GDM1 (cell line): Measurements from ENCODE around the gene ATE1.
"Not testable (repeated sequence)": the region's sequence is repeated elsewhere in the genome, so short reads cannot be mapped to it uniquely, and the experiment has no call there.

Experiments used
- DNase-seq: peaks from one replicate; lab custom pipeline; 2025; lab: John Stamatoyannopoulos, UW

The ATE1 gene

DNA sequence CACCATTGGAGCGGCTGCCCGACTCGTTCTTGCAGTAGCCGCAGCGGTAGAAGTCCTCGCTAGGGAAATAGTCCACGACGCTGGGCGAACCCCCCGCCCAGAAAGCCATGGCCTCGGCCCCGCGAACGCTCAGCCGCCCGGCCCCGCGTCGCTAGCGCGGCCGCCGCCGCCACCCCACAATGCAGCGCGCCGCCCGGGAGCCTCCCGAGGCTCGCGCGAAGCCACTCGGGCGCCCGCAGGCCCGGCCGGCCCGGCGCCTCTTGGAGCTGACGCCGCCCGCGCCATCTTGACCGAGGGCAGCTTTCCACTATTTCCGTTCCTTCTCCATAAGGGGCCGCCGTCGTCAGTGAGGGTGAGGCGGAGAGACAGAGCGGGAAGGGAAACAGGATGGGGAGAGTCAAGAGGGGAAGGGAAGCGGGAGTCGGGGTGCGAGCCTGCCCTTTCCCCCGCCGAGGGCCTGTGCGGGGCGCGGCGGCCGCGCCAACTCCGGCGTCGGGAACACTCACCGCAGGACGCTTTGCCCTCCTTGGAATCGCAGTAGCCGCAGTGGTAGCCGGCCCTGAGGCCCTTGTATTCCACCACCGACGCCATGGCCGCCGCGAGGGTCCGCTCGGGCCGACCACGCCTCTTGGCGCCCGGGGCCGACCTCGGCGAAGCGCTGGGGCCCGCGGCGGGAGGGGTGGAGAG is at the start of gene ATE1:
Gene ATE1, minus strand, starts transcription at position 191 of the 687 bp plus-strand sequence. Its CDS starts 82 bp downstream, at position 109.
- DNase-seq = peak; percentile 87

DNA sequence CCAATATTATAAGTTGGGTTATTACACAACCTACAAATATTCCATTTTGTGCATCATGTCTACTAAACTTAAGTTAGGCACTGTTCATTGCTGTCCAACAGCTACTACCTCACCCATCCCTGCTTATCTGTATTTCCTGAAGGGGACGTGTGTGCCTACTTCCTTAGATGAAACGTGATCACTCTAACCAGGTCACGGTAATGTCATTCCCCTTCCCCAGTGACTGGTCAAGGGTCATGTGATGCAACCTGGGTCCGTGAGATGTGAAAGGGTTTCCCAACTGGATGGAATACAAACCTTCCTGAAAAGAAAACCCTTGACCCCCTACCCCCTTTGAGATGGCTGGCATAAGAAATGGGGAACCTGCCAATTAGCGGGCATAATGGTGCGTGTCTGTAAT is 48.8 kb upstream of the ATE1 start:
- DNase-seq = no peak

DNA sequence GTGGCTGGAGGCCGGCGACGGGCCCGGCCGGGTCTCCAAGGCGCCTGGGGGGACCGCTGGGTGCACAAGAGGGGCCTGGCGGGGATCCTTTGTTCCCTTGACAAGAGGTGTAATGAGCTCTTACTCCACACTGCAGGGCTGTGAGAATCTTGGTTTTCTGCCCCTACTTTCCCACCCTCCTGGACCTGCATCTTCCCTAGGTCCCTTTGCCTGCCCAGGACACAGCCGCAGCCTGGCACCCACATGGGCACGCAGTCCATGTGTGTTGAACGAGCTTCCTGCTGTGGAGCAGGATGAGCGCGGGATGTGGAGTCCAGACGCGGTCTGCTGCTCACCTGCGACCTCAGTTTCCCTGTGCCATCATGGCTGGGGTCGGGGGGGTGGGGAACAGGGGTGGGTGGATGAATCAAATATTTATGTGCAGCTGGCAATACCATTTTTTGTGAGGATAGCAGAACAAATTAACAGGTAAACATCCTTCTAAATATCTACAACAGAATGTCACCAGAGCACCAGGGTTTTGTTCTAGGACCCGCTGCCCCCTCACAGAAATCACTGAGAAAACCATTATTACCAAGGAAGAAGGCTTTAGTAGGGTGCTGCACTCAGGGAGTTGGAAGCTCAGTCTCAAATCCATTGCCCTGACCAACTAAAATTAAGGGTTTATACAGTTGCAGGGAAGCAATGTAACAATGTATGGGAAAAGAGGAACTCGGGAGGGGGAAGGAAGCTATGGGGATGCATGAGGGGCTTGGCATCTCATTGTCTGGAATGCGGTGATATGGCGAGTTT is 47.7 kb upstream of the ATE1 start:
- DNase-seq = no peak

DNA sequence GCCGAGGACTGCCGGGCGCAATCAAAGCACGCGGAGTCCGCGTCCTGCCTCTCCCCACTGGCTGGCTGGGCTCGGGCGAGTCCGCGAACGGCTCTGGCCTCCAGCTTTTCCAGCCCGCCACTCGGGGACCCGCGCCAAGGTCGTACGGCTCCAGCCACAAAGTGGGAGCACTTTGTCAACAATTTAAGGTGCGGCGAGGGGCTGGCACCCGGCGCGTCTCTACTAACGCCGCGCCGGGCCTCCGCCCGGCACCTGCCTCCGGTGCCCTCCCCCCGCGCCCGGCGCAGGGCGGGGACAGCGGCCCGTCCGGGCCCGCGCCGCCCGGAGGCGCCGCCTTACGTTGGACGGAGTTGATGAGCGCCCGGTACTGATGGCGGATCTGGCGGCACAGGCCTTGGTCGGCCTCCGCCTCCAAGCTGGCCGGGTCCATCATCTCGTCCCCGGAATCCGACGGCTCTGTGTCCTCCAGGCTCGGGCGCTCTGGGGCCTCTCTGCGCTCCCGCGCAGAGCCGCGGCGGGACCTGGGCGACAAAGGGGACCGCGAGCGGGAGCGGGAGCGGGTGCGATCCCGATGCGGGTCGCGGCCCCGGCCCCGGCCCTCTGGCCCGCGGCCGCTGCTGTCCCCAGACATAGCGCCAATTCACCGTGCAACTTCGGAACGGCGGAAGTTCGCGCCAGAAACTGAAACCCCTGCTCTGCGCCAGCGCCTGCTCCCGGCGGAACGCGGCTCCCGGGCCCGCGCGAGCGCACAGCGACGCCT is 46.9 kb upstream of the ATE1 start, which contains the start of gene NSMCE4A:
Gene NSMCE4A, minus strand, starts transcription at position 683 of the 760 bp plus-strand sequence. Its CDS starts 52 bp downstream, at position 631.
- peak; percentile 73 for DNase-seq

DNA sequence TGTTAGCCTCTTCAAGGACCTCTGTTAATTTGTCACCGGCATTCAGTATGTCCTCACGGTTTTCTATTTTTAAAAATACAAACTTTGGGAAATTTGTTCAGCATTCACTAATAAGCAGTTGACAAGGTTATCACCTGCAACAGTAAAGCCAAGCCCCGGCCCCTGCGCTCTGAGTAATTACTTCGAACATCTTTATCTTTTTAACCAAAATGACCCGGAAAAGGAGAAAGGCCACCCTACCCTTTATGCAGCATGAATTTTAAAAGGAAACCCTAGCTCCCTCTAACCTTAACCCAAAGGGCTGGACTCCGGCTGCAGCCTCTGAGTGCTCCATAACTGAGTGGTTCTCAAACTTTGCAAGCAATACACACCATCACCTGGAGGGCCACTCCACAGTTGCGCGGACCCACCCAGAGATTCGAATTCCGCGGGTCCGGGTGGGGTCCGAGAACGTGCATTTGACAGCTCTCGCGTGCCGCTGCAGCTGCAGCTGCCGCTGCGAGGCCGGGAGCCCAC is 46.2 kb upstream of the ATE1 start:
- DNase-seq = no peak

DNA sequence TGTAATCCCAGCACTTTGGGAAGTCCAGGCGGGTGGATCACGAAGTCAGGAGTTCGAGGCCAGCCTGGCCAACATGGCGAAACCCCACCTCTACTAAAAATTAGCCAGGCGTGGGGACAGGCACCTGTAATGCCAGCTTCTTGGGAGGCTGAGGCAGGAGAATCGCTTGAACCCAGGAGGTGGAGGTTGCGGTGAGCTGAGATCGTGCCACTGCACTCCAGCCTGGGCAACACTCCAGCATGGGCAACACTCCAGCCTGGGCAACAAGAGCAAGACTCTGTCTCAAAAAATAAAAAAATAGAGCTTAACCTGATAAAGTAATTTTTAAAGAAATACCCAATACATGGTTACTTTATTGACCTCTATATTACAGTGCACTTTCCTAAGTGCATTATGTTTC is 41.3 kb upstream of the ATE1 start:
- not testable (repeated sequence) for DNase-seq

DNA sequence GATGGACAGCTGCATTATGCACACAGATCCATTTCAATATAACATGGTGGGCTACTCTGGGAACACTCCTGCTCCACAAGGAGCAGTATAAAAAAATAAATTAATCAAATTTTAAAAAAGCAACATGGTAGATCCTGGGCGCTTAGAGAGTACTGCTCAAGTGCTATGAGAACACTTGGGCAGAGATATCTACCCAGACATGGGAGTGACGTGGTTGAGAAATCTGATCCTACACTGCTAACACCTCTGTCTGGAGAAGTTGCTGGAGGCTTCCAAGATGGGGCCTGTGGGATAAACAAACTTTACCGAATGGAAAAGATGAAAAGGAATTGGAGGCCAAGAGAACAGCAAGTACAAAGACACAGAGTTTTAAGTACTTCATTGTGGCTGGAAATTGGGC is 38.2 kb upstream of the ATE1 start:
- no peak for DNase-seq

DNA sequence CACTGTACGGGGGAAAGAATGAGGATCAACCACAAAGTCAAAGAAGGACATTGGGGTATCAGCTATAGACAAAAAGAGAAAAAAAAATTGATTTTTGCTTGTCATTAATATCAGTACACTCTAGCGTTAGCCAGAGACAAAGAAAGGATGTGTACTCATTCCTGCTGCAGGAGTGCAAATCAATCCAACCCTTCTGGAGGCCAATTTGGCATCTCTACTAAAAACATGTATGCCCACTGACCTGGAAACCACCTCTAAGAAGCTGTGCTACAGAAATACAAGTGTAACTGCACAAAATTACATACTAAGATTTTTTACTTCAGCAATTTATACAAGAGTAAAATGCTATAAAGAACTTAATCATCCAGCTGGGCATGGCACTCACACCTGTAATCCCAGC is 33.6 kb upstream of the ATE1 start:
- DNase-seq = no peak

DNA sequence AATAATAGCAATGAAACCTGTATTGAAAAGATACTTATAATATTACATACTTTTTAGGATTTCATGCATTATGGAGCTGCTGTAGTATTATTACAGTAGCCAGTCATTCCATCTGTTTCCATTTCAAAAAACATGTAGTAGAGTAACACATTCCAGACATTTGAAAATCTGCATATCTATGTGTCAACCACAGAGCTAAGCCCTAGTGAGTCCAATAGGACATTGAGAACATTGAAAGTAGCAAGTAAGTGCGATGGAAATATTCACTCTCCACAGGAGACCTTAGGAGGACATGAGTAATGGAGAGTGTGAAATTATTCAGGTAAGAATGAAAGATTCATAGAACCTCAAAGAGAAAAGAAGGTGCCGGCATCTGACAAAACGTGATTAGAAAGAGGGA is 31.8 kb upstream of the ATE1 start:
- DNase-seq = no peak

DNA sequence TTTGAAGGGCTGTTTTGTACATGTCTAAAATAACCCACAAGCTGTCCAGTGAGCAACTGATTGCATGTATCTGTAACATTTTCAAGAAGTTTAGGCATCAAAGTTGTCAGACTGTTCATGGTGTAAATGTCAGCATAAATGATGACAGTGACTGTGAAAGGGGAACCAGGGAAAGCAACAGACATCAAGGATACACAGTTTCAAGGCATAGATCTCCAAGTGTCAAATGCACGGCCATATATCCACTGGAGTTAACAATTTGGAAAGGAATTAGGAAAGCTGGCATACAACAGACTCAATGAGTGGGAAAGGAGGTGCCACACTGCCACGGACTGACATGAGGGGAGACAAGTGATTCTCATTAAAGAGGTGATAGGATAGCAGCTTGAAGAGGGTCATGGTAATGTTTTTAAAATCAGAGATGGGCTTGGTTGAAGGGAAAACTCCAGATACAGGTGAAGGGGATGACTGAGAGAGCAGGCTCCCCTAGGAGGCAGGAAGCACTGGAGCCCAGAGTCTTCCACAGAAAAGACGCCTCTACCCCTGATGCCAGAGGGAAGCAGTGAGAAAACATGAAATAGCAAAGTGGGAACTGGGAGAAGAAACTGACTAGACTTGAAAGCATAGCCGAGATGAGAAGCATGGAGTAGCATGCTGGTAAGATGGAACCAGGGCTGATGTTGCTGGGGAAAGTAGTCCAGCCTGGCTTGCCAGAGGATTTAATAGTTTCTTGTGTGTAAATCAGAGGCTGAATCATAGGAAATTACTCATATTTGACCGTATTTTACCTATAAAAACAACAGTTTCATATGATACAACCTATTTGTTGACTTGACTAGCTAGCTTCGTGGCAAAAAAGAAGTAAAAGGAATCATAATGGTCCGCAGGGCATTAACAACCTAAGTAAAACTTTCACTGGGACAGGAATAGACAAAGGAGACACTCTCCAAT is 28.6 kb upstream of the ATE1 start:
- DNase-seq = no peak

DNA sequence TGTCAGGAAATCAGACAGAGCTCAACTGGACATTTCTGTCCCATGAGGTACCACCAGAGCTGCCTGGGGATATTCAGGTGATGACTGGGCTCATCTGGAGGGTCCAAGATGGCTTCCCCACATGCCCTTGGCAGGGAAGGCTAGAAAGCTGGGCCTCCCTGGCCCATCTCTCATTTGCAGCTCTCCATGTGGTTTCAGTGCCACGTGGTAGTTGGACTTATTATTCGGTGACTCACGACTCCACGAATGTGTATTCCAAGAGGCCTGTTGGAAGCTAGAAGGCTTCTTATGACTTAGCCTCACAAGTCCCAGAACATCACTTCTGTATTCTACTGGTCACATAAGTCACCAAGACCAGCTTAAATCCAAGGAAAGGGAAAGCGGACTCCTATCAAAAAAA is 24.4 kb upstream of the ATE1 start:
- DNase-seq = no peak

DNA sequence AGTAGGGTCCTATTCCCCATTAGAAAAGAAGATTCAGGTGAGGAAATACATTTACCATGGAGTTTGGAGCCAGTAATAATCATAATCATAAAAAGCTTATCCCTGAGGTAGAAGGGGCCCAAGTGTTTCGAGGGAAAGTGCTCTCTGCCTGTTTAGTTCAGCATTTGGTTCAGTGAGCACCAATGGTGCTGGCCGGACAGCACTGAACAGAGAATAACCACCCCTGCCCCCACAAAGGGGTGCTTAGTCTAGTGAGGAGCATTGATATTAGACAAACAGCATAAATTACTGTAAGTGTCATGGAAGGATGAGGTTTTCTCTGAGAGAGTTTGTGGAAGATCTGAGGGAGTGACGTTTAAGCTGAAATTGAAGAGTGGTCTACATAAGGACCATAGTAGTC is 21.6 kb upstream of the ATE1 start:
- no peak for DNase-seq

DNA sequence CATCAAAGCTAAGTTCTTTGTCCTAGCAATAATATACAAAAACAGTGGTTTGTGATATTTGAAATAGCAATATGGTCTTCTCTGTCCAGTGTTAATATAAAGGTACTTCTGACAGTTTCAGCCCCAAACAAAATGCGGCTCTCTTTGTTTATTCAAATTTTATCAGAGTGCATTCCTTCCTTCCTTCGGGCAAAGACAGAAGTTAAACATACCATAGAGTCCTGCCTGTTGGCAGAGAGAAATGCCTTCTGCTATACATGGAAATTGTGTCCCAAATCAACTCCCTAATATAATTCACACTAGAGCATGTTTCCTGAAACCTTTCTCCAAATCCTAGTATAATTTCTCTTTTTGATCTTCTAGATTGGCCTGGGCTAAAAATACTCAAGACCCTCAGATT is 21.2 kb upstream of the ATE1 start:
- DNase-seq = no peak

DNA sequence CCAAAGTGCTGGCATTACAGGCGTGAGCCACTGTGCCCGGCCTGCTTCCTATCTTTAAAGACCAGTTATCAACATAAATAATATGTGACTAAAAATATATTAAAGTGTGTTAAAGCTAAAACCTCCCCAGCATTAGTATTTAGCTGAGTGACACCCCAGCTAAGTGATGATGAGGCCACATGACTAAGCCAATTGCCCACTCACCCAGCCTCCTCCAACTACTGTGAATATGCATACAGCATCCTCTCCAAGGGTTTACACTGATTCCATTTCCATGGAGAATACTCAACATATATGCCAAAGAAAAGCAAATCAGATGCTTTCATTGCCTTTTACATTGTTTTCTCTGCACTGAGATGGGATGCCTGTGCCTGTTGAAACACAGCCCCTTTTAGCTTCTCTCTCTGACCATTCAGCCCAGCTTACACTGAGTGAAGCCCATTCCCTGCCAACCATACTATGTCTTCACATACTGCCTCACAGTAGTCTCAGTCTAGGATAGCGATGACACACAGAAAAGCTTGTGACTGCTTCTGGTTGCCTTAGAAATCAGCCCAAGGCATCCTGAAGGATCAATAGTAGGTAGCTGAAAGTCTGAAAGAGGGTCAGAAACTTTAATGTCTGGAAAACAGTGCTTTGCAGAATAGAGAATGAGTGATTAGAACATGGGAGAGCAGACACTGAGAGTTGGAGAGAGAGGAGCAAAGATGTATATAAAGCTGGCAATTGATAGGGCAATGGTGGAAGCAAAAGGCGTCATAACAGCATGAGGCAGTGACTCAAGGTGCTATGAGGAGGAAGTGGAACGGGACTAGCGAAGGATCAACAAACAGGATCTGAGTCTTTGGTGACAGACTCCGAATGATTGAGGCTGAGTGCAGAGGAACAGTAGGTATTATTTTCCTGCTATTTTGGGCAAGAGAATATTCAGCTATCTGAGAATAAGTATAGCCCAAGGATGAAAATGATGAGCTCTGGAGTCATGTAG is 19.8 kb upstream of the ATE1 start:
- no peak for DNase-seq

DNA sequence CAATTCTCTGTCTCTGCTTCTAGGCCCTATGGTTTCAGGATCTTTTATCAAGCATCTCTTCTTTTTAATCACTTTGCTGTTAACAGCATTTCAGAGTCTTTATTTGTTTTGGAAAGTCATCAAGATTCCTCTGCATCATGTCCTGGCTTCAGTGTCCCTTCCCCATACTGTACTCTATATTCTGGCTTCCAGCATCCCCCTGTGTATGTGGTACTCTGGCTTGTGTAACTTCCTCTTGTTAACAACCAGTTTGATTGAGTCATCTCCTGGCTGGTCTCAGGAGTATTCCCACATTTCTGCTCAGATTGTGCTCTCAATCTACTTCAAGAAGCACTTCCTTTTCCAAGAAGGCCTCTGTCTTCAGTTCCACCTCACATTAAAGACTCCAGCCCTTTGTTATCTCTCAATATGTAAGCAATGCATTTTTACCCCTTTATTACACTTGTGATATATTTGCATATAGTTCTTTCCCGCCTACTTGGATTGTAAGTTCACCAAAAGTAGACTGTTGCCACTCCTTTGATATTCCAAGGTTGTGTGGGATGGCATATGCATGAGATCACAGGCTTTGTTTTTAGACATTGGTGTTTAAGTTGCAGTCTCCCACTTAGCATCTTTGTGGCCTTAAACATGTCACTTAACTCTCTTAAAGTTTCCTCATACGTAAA is 15.1 kb upstream of the ATE1 start:
- DNase-seq = no peak

DNA sequence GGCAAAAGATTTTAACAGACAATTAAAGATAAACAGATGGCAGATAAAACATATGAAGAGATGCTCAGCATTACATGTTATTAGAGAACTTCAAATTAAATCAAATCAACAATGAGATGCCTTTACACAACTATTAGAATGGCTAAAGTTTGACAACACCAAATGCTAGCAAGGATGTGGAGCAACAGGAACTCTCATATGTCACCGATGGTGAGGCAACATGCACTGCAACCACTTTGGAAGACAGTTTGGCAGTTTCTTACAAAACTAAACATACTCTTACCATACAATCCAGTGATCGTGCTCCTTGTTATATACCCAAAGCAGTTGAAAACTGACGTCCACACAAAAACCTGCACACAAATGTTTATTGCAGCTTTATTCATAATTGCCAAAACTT is 13.7 kb upstream of the ATE1 start:
- no peak for DNase-seq

DNA sequence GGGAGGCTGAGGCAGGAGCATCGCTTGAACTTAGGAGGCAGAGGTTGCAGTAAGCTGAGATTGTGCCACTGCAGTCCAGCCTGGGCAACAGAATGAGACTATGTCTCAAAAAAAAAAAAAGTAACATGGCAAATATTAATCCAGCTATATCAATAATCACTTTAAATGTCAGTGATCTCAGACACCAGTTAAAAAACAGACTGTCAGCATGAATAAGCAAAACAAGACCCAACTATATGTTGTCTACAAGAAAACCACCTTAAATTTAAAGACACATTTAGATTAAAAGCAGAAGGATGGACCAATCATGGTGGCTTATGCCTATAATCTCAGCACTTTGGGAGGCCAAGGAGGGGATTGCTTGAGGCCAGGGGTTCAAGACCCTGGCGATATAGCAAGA is 8.5 kb upstream of the ATE1 start:
- DNase-seq = no peak

DNA sequence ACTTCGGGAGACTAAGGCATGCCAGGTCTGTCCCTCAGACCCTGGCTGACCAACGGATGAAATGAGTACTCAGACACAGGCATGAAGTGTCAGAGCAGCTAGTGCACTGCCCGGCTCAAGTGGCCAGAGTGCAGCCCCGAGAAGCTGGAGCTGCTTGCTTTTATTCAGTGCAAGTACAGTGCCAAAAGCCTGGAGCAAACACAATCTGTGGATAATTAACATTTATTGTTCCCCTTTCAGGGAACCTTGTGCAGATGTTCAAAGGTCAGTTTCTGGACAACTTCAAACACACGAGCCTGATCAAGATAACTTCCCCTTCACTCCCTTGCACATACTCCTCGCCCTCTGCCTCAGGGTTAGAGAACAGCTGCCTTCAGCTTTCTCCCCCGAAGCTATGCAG is 7.9 kb upstream of the ATE1 start:
- DNase-seq = no peak

DNA sequence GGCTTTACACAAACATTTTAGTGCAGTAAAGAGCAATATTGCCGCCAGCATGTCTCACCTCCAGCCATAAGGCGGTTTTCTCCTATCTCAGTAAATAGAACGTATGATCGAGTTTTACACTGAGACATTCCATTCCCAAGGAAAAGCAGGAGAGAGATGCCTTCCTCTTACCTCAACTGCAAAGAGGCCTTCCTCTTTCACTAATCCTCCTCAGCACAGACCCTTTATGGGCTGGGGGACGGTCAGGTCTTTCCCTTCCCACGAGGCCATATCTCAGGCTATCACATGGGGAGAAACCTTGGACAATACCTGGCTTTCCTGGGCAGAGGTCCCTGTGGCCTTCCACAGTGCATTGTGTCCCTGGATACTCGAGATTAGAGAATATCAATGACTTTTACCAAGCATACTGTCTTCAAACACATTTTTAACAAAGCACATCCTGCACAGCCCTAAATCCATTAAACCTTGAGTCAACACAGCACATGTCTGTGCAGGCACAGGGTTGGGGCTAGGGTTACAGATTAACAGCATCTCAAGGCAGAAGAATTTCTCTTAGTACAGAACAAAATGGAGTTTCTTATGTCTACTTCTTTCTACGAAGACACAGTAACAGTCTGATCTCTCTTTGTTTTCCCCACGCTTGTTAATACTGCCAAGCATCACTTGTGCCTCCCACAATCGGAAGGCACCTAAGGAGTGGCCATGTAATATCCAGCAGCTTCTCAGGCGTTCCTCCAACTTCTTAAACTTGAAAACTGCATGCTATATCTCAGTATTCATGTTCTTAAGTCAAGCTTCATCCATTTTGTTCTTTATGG is 2.6 kb upstream of the ATE1 start:
- DNase-seq = not testable (repeated sequence)
